ENCODE data around the gene PPP1R14B. TPM values are rescaled to one million over a fixed set of nuclear protein-coding genes. Genes with fewer than 3 reads are reported as not detected.

PPP1R14B gene
- total RNA-seq, 2 donors from 2014 or later = 87.7 to 112 TPM

- Histone ChIP-seq H3K4me3 (peak overlapping the region; percentile 78 to 85), H3K27ac (peak overlapping the region; percentile 98 to 100 (median 100)), H3K36me3 (replicated peaks in 1 of 2; ENCODE audit: insufficient read depth in 1 of 2, low read depth in 2 of 2) (no peaks in the 10 kb centered on the region), H3K9me3 (no peaks in the 10 kb centered on the region), H3K4me1 (peaks cover 71% of the 10 kb centered on the region), H3K27me3 (no peaks in the 10 kb centered on the region)
- TF ChIP-seq CTCF (IDR thresholded peaks at IDR 0.05) (no peak), POLR2A (IDR thresholded peaks at IDR 0.05) (peak; percentile 35 to 59 (median 53))
- WGBS, 2 donors = 0 to 1% methylated on average over 12 to 63 of the region's 63 CpGs
- ATAC-seq = no peak
- intact Hi-C loops (cut with DNase I) = no loop called here
- peak; percentile 60 to 100 (median 81) for DNase-seq
Measured at GRCh38 chr11:64241491-64242374, 5.0 kb downstream of the PPP1R14B start.

- Histone ChIP-seq H3K36me3 (replicated peaks in 1 of 2; ENCODE audit: insufficient read depth in 1 of 2, low read depth in 2 of 2) (no peaks in the 10 kb centered on the region), H3K4me1 (peaks cover 73% of the 10 kb centered on the region), H3K27me3 (no peaks in the 10 kb centered on the region), H3K27ac (peak overlapping the region; percentile 98 to 100 (median 100)), H3K9me3 (no peaks in the 10 kb centered on the region), H3K4me3 (peak overlapping the region; percentile 6 to 53)
- peak in 2 of 4 donors; percentile 100 for DNase-seq
- intact Hi-C loops (cut with DNase I) = no loop called here
- 0 to 1% methylated on average over 13 to 21 of the region's 24 CpGs for WGBS, 2 donors
- TF ChIP-seq CTCF (IDR thresholded peaks at IDR 0.05) = no peak
- TF ChIP-seq POLR2A (IDR thresholded peaks at IDR 0.05) = no peak
- ATAC-seq = peak; percentile 80
Measured at GRCh38 chr11:64241241-64241490, 5.6 kb downstream of the PPP1R14B start.

GRCh38 chr11:64240435-64241240, 6.1 kb downstream of the PPP1R14B start, which contains the start of gene FKBP2:
FKBP2 (plus strand) TSS chr11:64241095; CDS start chr11:64242388, 1,293 bp downstream.
- ATAC-seq (peak; percentile 72), DNase-seq (peak; percentile 98)
- peak in 2 of 7 experiments; percentile 17 to 23 for TF ChIP-seq CTCF (IDR thresholded peaks at IDR 0.05)
- TF ChIP-seq POLR2A (IDR thresholded peaks at IDR 0.05) = peak; percentile 89 to 97 (median 96)
- peaks cover 78% of the 10 kb centered on the region for H3K4me1 ChIP-seq
- H3K27me3 ChIP-seq = no peaks in the 10 kb centered on the region
- H3K27ac ChIP-seq = peak within 1 kb of the TSS; percentile 98 to 100 (median 100)
- intact Hi-C loops (cut with DNase I) = no loop called here
- H3K9me3 ChIP-seq = no peaks in the 10 kb centered on the region
- WGBS, 2 donors = 1 to 5% methylated on average over 14 to 48 of the region's 58 CpGs
- no peaks in the 10 kb centered on the region for H3K36me3 ChIP-seq (replicated peaks in 1 of 2; ENCODE audit: insufficient read depth in 1 of 2, low read depth in 2 of 2)
- H3K4me3 ChIP-seq = peak within 1 kb of the TSS; percentile 78 to 85

- no peak for TF ChIP-seq CTCF (IDR thresholded peaks at IDR 0.05)
- TF ChIP-seq POLR2A (IDR thresholded peaks at IDR 0.05) = no peak
- intact Hi-C loops (cut with DNase I) = no loop called here
- no peak overlapping the region for H3K4me3 ChIP-seq
- DNase-seq = peak in 1 of 4 donors; percentile 74
- H3K27me3 ChIP-seq = no peaks in the 10 kb centered on the region
- H3K9me3 ChIP-seq = no peaks in the 10 kb centered on the region
- H3K36me3 ChIP-seq (replicated peaks in 1 of 2; ENCODE audit: insufficient read depth in 1 of 2, low read depth in 2 of 2) = no peaks in the 10 kb centered on the region
- H3K27ac ChIP-seq = peak overlapping the region; percentile 98 to 100 (median 100)
- 67 to 85% methylated on average over 8 to 11 of the region's 11 CpGs for WGBS, 2 donors
- H3K4me1 ChIP-seq = peaks cover 80% of the 10 kb centered on the region
- ATAC-seq = no peak
Measured at GRCh38 chr11:64239662-64240434, 6.9 kb downstream of the PPP1R14B start.
